Left ventricle myocardium inferior (tissue), 1 donor: ENCODE results near the gene RIOK3. TPM values are rescaled to one million over a fixed set of nuclear protein-coding genes. Genes with fewer than 3 reads are reported as not detected.

Experiments used
- DNase-seq: peaks from one replicate; pipeline ENCODE4 v3.0.0-alpha.2; 2020
- H3K27ac ChIP-seq: fragments of 200-600 bp; replicated peaks from 2 replicates; pipeline ENCODE4 v1.8.0; 2021
- H3K27me3 ChIP-seq: fragments of 200-600 bp; 2 replicates; pipeline ENCODE4 v1.8.0; 2021; ENCODE audit warnings: low read depth
- H3K36me3 ChIP-seq: fragments of 200-600 bp; 2 replicates; pipeline ENCODE4 v1.8.0; 2021
- H3K4me1 ChIP-seq: fragments of 200-600 bp; 2 replicates; pipeline ENCODE4 v1.8.0; 2021
- H3K4me3 ChIP-seq: fragments of 200-600 bp; 2 replicates; pipeline ENCODE4 v1.8.0; 2021; ENCODE audit warnings: mild to moderate bottlenecking, moderate library complexity
- H3K9me3 ChIP-seq: fragments of 200-600 bp; replicated peaks from 2 replicates; pipeline ENCODE4 v1.8.0; 2021
- intact Hi-C: fragments of 100-400 bp; cut with micrococcal nuclease; formaldehyde crosslinking; loops from one replicate; pipeline ENCODE4 v1.11.0; 2022
- total RNA-seq: library from RNA; stranded (reverse); fragmentation: NEBNext Ultra II Directional; extraction: Animal tissue kit (Norgen Biotek cat#: 25700); gene quantifications from one replicate; pipeline ENCODE4 v1.2.1, GENCODE V29; 2021
- TF ChIP-seq, protein P1 (sequence below): fragments of 200-600 bp; IDR thresholded peaks from 2 replicates; pipeline ENCODE4 v1.8.0; 2021; ENCODE audit warnings: antibody characterized with exemption, mild to moderate bottlenecking, borderline replicate concordance
- donor health status: DM: no; HTN: yes; CAD: no; lungs with severe emphysema.

Gene RIOK3
- total RNA-seq, 1 donor from 2014 or later: 60.4 TPM

DNA sequence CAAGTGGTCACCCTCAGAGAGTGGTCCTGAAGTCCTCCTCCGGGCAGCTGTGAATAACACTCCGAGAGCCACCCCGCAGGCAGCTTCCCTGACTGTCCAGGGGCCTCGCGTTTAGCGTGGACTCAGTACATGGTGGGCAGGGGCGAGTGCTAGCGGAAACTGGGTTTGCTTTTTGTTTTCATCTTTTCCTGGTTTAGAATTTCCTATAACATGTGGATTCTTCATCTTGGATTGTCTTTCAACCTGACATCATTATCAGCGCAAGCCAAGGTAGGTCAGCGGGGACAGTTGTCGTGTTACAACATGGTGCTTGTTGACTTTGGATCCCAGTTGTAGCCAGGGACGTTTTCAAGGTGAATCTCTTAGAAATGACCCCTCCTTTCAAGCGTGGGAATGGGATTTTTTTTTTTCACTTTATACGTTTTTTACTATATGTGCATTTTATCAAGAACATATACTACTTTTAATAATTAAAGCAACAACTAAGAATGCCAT is 71.2 kb downstream of the RIOK3 start:
- no peak for DNase-seq
- Histone ChIP-seq H3K27me3 (no peaks in the 10 kb centered on the region), H3K9me3 (no peaks in the 10 kb centered on the region), H3K36me3 (peaks cover 99% of the 10 kb centered on the region), H3K4me3 (no peak overlapping the region), H3K27ac (no peak overlapping the region), H3K4me1 (peaks cover 11% of the 10 kb centered on the region)
- TF ChIP-seq, protein P1, sequence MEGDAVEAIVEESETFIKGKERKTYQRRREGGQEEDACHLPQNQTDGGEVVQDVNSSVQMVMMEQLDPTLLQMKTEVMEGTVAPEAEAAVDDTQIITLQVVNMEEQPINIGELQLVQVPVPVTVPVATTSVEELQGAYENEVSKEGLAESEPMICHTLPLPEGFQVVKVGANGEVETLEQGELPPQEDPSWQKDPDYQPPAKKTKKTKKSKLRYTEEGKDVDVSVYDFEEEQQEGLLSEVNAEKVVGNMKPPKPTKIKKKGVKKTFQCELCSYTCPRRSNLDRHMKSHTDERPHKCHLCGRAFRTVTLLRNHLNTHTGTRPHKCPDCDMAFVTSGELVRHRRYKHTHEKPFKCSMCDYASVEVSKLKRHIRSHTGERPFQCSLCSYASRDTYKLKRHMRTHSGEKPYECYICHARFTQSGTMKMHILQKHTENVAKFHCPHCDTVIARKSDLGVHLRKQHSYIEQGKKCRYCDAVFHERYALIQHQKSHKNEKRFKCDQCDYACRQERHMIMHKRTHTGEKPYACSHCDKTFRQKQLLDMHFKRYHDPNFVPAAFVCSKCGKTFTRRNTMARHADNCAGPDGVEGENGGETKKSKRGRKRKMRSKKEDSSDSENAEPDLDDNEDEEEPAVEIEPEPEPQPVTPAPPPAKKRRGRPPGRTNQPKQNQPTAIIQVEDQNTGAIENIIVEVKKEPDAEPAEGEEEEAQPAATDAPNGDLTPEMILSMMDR: no peak
- intact Hi-C loops: no loop called here

GRCh38 chr18:23526501-23527063 is 73.5 kb downstream of the RIOK3 start:
- intact Hi-C loops: no loop called here

GRCh38 chr18:23528580-23529472 is 75.7 kb downstream of the RIOK3 start:
- no peak overlapping the region for H3K4me3 ChIP-seq
- DNase-seq: peak; percentile 52
- H3K4me1 ChIP-seq: no peaks in the 10 kb centered on the region
- no peaks in the 10 kb centered on the region for H3K9me3 ChIP-seq
- intact Hi-C loops: no loop called here
- no peaks in the 10 kb centered on the region for H3K27me3 ChIP-seq
- H3K27ac ChIP-seq: no peak overlapping the region
- H3K36me3 ChIP-seq: peaks cover 100% of the 10 kb centered on the region
- TF ChIP-seq, protein P1: no peak

More at GRCh38 chr18:23526501-23527063, 73.5 kb downstream of the RIOK3 start:
- H3K4me3 ChIP-seq: no peak overlapping the region
- peaks cover 99% of the 10 kb centered on the region for H3K36me3 ChIP-seq
- H3K4me1 ChIP-seq: peaks cover 6% of the 10 kb centered on the region
- H3K27ac ChIP-seq: no peak overlapping the region
- no peaks in the 10 kb centered on the region for H3K9me3 ChIP-seq
- no peaks in the 10 kb centered on the region for H3K27me3 ChIP-seq
- TF ChIP-seq, protein P1: no peak
- DNase-seq: no peak

DNA sequence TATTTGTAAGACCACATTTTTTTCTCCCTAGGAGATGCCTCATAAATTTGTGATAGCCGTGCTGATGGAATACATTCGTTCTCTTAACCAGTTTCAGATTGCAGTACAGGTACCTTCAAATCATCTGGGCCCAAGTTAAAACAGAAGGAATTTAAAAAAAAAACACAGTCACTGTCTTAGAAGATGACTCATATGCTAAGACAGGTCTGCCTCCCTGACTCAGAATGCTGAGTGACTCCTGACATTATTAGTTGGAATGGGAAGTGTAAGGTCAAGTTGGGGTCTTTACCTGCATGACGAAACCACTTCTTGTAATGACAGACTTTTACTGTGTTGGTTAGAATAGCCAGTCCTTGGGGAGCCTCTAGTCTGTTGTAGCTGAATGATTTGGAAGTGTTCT is 76.5 kb downstream of the RIOK3 start:
- TF ChIP-seq, protein P1: no peak
- DNase-seq: no peak
- no peaks in the 10 kb centered on the region for H3K27me3 ChIP-seq
- peaks cover 100% of the 10 kb centered on the region for H3K36me3 ChIP-seq
- no peak overlapping the region for H3K4me3 ChIP-seq
- intact Hi-C loops: no loop called here
- no peaks in the 10 kb centered on the region for H3K9me3 ChIP-seq
- H3K4me1 ChIP-seq: no peaks in the 10 kb centered on the region
- no peak overlapping the region for H3K27ac ChIP-seq

- Histone ChIP-seq H3K27ac (no peak overlapping the region), H3K27me3 (no peaks in the 10 kb centered on the region), H3K9me3 (no peaks in the 10 kb centered on the region), H3K36me3 (peaks cover 100% of the 10 kb centered on the region), H3K4me1 (no peaks in the 10 kb centered on the region), H3K4me3 (no peak overlapping the region)
- intact Hi-C loops: no loop called here
- DNase-seq: no peak
- TF ChIP-seq, protein P1: no peak
These were observed 77.1 kb downstream of the RIOK3 start for GRCh38 chr18:23530195-23530594.
